Tongue (tissue), 2 donors: ENCODE results near the gene P3H2. TPM values are rescaled to one million over a fixed set of nuclear protein-coding genes. Genes with fewer than 3 reads are reported as not detected.

ENCODE experiments used
- DNase-seq: peaks from one replicate; pipeline ENCODE4 v3.0.0-alpha.2; 2015
- total RNA-seq: library from RNA; depleted of rRNA; stranded (reverse); fragments of >200 nt; gene quantifications from one replicate; pipeline ENCODE4 v1.2.3, GENCODE V29; 2014

The P3H2 gene
- total RNA-seq, 1 donor from 2014 or later: 33.1 TPM

DNA sequence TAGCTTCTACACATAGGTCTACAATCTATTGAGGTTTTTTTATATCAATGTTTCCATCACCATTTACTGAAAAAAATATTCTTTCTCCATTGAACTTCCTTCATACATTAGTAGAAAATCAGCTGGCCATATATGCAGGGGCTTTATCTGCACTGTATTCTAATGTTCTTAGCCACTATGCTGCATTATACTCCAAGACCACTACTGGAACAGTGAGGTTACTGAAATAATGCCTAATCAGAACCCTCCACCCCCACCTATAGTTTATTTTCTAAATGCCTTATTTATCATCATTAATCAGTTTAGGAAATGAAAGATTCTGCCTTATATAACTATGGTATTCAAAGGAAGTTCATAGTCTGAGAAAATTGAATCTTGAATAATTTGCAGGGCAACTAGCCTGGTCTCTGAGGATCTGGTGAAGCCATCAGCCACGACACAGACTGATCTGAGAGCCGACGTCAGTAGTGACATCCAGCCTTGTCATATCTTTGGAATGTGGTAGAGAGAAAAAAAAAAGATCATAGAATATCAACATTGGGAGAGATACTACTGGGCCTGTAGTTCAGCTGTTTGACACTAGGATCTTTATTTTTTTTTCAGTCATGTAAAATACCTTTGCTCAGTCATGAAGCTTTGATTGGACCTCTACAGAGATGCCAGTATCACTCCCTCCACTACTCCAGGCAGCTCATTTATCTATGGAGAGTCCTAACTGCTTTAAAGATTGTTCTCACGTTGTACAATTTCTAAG is 66.6 kb downstream of the P3H2 start:
- DNase-seq: no peak

GRCh38 chr3:190051641-190052040 is 69.1 kb downstream of the P3H2 start:
- DNase-seq: peak; percentile 60

GRCh38 chr3:190048932-190049441 is 71.7 kb downstream of the P3H2 start:
- peak; percentile 72 for DNase-seq

- DNase-seq: no peak
Observed at GRCh38 chr3:190044974-190045373, 75.7 kb downstream of the P3H2 start.

DNA sequence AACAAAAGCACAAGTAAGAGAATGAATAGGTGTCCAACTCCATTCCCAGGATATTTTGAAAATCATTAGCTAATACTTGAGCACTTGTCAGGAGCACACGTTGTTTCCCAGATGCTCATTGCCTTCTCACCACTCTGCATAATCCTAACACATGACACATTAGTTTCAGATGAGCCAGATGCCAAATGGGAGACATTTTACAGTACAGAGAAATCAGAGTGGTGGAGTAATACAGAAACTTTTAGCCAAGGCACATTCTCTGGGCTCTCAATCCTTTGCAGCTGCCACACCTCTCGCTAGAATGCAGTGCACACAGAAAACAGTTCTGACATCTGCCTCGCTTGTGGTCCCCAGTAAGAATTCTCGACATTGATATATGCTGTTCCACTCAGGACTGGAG is 76.6 kb downstream of the P3H2 start:
- peak; percentile 91 for DNase-seq

GRCh38 chr3:190043741-190044140 is 77.0 kb downstream of the P3H2 start:
- no peak for DNase-seq

DNA sequence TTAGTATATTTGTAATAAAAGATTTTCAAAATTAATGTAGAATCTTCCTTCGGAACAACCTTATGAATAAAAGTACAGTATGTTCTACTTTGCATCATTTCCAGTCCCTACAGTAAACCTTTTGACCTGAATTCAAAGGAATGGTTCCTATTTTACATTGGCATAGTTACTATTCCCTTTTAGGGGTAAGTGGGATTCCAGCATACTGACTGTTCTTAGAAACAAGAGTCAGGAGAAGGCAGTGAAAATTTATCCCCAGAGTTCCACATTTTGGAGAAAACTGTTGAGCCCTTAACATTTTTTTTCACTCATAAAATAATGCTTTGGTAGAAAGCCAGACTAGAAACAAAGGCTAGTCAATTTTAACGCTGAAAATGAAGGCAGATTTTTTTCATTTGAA is 78.1 kb downstream of the P3H2 start:
- no peak for DNase-seq

- DNase-seq: peak; percentile 76
Observed at GRCh38 chr3:190041333-190042041, 79.2 kb downstream of the P3H2 start.

DNA sequence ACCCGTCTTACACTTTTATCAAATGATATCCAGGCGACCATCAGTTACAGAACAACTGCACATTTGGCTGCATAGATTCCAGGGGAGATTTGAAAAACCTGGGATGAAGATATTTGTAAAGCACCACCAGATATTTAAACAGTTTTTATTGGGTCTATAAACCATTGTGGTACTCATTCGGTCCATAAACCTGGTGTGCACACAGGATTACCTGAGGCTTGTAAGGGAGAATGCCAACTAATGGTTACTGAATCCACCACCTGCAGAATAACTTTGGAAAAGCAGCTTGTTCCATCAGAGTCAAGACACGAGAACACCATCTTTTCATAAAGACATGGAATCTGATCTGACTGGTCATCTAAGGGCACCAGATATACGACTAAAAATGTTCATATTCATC is 80.6 kb downstream of the P3H2 start:
- no peak for DNase-seq

- DNase-seq: peak; percentile 62
Observed at GRCh38 chr3:190038050-190038933, 82.4 kb downstream of the P3H2 start.

- no peak for DNase-seq
Observed at GRCh38 chr3:190036631-190037030, 84.1 kb downstream of the P3H2 start.

DNA sequence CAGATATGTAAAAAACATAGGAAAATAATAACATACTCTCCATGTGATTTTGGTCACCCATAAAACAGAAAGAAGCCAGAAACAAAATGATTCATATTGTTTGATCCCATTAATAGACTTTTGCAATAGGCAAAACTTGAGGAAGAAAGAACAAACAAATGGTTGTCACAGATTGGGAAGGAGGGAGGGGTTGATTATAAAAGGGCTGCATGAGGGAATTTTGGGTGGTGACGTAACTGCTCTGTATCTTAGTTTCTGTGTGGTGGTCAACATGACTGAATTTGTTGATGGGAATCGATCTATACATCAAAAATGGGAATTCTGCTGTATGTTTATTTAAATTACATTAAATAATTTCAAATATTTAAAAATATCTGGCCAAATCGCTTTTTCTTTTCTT is 86.3 kb downstream of the P3H2 start:
- DNase-seq: no peak

GRCh38 chr3:190032923-190033322 is 87.8 kb downstream of the P3H2 start:
- no peak for DNase-seq

DNA sequence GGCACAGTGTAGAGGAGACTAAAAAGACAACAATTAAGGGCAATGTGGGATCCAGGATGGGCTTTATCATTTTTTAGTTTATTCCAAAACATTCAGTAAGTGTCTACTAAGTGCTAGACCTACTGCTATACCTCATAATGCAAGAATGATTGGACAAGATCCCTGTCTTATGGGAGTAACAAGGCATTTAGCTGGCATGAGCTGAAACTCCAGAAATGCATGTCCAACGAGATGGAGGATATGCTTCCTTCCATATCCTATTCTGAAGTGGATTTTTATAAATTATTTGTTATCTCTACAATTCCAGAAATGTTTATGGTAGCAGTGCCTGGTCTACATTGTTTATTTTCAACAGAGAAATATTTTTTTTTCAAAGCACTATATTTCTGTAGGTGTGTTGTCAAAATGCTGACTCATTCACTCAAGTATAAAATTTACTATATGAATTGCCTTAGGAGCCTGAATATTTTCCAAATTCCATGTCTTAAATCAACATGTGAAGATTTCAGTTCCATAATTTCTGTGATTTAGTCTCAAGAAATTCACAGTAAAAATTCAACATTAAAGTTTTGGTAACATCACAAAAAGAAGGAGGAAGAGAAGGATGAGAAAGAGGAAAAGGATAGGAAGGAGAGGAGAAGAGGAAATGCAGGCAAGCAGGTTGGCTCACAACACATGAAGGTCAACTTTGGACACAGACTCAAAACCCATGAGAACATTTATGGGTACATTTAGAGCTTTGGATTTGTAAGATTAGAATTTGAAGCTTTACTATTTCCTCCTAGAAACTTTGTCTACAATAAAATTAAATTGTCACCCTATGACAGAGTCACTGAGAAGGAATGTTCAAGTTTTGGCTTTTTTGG is 88.6 kb downstream of the P3H2 start:
- DNase-seq: no peak

DNA sequence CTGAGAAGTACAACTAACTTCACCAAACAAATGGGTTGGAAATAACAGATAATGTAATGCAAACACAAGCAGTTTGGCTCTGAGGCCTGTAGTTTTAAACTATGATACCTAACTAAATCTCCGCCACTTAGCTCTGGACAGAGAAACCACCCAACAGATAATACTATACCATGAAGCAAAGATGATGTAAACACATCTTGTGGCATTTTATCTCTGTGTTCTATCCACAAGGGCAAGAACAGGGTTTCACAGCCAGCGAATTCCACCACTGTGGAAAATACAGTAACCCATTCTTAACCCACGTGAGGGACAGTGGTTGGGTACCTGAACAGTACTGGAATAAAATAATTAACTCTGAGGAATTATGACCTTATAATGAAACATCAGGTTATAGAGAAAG is 93.6 kb downstream of the P3H2 start:
- DNase-seq: no peak

- DNase-seq: no peak
Observed at GRCh38 chr3:190026154-190026553, 94.5 kb downstream of the P3H2 start.

GRCh38 chr3:190024912-190025311 is 95.8 kb downstream of the P3H2 start:
- no peak for DNase-seq

GRCh38 chr3:190019844-190020243 is 100.9 kb downstream of the P3H2 start:
- DNase-seq: no peak

DNA sequence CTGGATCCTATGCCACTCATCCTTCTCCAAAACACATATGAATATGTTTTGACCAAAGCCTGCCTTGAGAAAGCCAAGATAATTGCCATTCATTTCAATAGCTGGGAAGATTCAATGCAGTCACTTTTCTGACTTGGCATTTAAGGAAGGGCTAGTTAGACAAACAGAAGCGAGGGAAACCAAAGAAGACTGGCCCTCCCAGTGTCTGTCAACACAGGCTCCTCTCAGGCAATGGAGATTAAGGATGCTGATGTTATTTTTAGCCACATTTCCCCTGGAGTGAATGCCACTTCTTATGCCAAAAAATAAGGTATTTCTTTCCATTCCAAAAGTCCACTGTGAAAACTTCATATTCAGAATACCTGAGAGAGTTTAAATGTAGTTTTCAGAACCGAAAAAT is 101.7 kb downstream of the P3H2 start:
- DNase-seq: peak; percentile 62

GRCh38 chr3:190018460-190018859 is 102.2 kb downstream of the P3H2 start:
- no peak for DNase-seq

DNA sequence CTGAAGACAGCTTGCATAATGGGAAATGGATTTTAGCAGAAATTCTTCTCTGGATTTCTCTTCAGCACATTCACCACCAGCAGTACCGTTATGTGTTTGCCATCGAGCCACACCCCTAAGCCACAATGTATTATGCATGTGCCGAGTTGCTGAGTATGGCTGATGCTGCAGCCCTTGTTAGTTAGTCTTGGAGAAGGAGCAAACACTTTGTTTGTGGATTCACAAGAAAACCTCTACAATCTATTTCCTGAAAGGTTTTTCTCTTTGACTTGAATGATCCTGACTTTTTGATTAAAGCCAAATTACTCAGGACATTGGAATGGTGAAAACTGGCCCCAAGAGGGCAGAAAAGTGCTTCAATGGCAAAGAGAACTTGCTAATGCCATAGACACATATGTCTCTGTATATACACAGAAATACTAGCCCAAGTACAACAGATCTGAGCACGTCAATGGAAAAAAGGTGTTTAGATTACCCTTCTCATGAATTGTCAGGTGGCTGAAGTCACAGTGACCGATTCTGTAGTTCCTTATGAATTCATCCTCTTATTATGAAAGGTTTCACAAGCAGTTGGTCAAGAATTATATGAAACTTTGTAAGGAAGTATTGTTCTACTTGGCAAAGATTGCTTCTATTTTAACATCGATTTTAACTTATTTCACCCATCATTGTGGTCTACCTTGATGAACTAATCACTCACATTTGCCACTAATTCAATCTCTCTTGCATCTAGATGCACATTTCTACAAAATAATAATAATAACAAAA is 103.0 kb downstream of the P3H2 start:
- DNase-seq: peak; percentile 80
